Testis (tissue), 3 donors: ENCODE results near the gene KCTD17. TPM values are rescaled to one million over a fixed set of nuclear protein-coding genes. Genes with fewer than 3 reads are reported as not detected.

Experiments used
- DNase-seq: peaks from one replicate; pipeline ENCODE4 v3.0.0-alpha.2; 2019
- H3K27ac ChIP-seq, 2 donors: fragments of 200-600 bp; sonication (generic); one replicate each; pipeline ENCODE4 v1.5.1; 2019
- H3K27me3 ChIP-seq: fragments of 200-600 bp; sonication (generic); one replicate; pipeline ENCODE4 v1.5.1; 2019
- H3K36me3 ChIP-seq: fragments of 200-600 bp; sonication (generic); one replicate; pipeline ENCODE4 v1.5.1; 2017; ENCODE audit warnings: low read depth; ENCODE audit errors: missing control alignments
- H3K4me1 ChIP-seq: fragments of 200-600 bp; sonication (generic); one replicate; pipeline ENCODE4 v1.5.1; 2019
- H3K4me3 ChIP-seq, 2 donors: fragments of 200-600 bp; sonication (generic); one replicate each; pipeline ENCODE4 v1.5.1; 2017 to 2019
- H3K9me3 ChIP-seq: fragments of 200-600 bp; sonication (generic); one replicate; pipeline ENCODE4 v1.5.1; 2017
- CTCF ChIP-seq, 3 experiments: fragments of 450-650 bp in 2 of 3; fragments of 200-600 bp in 1 of 3; sonication (generic) in 1 of 3; IDR thresholded peaks; one replicate each; pipeline ENCODE4 v1.5.1; 2016 to 2019; ENCODE audit warnings: antibody characterized with exemption in 3 of 3, mild to moderate bottlenecking in 2 of 3, moderate library complexity in 1 of 3
- POLR2A ChIP-seq: fragments of 450-650 bp; IDR thresholded peaks from one replicate; pipeline ENCODE4 v1.6.1; 2017; ENCODE audit warnings: antibody characterized with exemption, mild to moderate bottlenecking, moderate library complexity
- WGBS, 2 donors: methylation state at CpG; one replicate each; pipeline ENCODE4 v1.1.5; 2018; 5-methylcytosine and 5-hydroxymethylcytosine counted together
- intact Hi-C: fragments of 100-400 bp; cut with DNase I; formaldehyde crosslinking; loops from one replicate; pipeline ENCODE4 v1.15.1; 2023; ENCODE audit warnings: low total_unique reads
- polyA plus RNA-seq: library from polyadenylated mRNA; stranded (reverse); fragments of 350-450 nt; fragmentation: Illumina TruSeq; extraction: RNeasy Lipid Tissue Mini Kit (QIAGEN cat#74804); gene quantifications from one replicate; pipeline ENCODE4 v1.2.3, GENCODE V29; 2014; ENCODE audit warnings: low read depth, low replicate concordance; ENCODE audit not compliant: insufficient read depth
- total RNA-seq, 2 donors: library from RNA; depleted of rRNA; stranded (reverse); fragments of >200 nt; gene quantifications; one replicate each; pipeline ENCODE4 v1.2.3, GENCODE V29; 2016

The KCTD17 gene
- total and polyA plus RNA-seq, 3 donors from 2014 or later = 39.1 to 99.1 (median 57.0) TPM

GRCh38 chr22:37045958-37046357 lies 5.6 kb upstream of the KCTD17 start:
- Histone ChIP-seq H3K4me1 (no peaks in the 10 kb centered on the region), H3K27ac (no peak overlapping the region), H3K9me3 (no peaks in the 10 kb centered on the region), H3K4me3 (no peak overlapping the region), H3K36me3 (no peaks in the 10 kb centered on the region), H3K27me3 (no peaks in the 10 kb centered on the region)
- DNase-seq = no peak
- TF ChIP-seq POLR2A = no peak
- TF ChIP-seq CTCF (IDR thresholded peaks at IDR 0.05) = peak; percentile 25 to 49 (median 27)
- 46 to 55% methylated on average over 4 of the region's 4 CpGs for WGBS, 2 donors
- intact Hi-C loops = no loop called here

- no peaks in the 10 kb centered on the region for H3K36me3 ChIP-seq
- H3K4me3 ChIP-seq = no peak overlapping the region
- H3K4me1 ChIP-seq = no peaks in the 10 kb centered on the region
- no peaks in the 10 kb centered on the region for H3K9me3 ChIP-seq
- H3K27ac ChIP-seq = no peak overlapping the region
- WGBS, 2 donors = 94 to 96% methylated on average over 4 of the region's 6 CpGs
- no peaks in the 10 kb centered on the region for H3K27me3 ChIP-seq
- DNase-seq = no peak
- no peak for TF ChIP-seq CTCF (IDR thresholded peaks at IDR 0.05)
- TF ChIP-seq POLR2A = no peak
- intact Hi-C loops = no loop called here
These were observed 5.0 kb upstream of the KCTD17 start for GRCh38 chr22:37046589-37046988.

GRCh38 chr22:37047006-37047405 lies 4.5 kb upstream of the KCTD17 start:
- intact Hi-C loops = no loop called here
- no peaks in the 10 kb centered on the region for H3K4me1 ChIP-seq
- WGBS, 2 donors = 88 to 89% methylated on average over 7 of the region's 7 CpGs
- H3K36me3 ChIP-seq = no peaks in the 10 kb centered on the region
- no peak overlapping the region for H3K27ac ChIP-seq
- TF ChIP-seq CTCF (IDR thresholded peaks at IDR 0.05) = no peak
- no peaks in the 10 kb centered on the region for H3K27me3 ChIP-seq
- H3K4me3 ChIP-seq = no peak overlapping the region
- no peak for DNase-seq
- H3K9me3 ChIP-seq = no peaks in the 10 kb centered on the region

GRCh38 chr22:37048133-37048532 lies 3.4 kb upstream of the KCTD17 start:
- intact Hi-C loops = no loop called here
- peaks cover 6% of the 10 kb centered on the region for H3K4me1 ChIP-seq
- no peaks in the 10 kb centered on the region for H3K36me3 ChIP-seq
- no peak overlapping the region for H3K27ac ChIP-seq
- 77 to 78% methylated on average over 6 of the region's 6 CpGs for WGBS, 2 donors
- no peak for TF ChIP-seq POLR2A
- TF ChIP-seq CTCF (IDR thresholded peaks at IDR 0.05) = no peak
- no peak for DNase-seq
- H3K4me3 ChIP-seq = no peak overlapping the region
- no peaks in the 10 kb centered on the region for H3K9me3 ChIP-seq
- H3K27me3 ChIP-seq = no peaks in the 10 kb centered on the region

GRCh38 chr22:37049224-37049623 lies 2.3 kb upstream of the KCTD17 start:
- no peak overlapping the region for H3K4me3 ChIP-seq
- no peaks in the 10 kb centered on the region for H3K9me3 ChIP-seq
- peaks cover 6% of the 10 kb centered on the region for H3K4me1 ChIP-seq
- H3K27ac ChIP-seq = no peak overlapping the region
- intact Hi-C loops = no loop called here
- no peaks in the 10 kb centered on the region for H3K27me3 ChIP-seq
- WGBS, 2 donors = 54 to 83% methylated on average over 2 of the region's 2 CpGs
- DNase-seq = no peak
- no peak for TF ChIP-seq CTCF (IDR thresholded peaks at IDR 0.05)
- no peak for TF ChIP-seq POLR2A
- no peaks in the 10 kb centered on the region for H3K36me3 ChIP-seq
